Stimulated activated CD4-positive, alpha-beta T cell treated with anti-CD3 and anti-CD28 coated beads, Interleukin-2, amount 100 ng/mL, for 48 hours (primary cell): ENCODE measurements around the gene IL18.
"Not testable (repeated sequence)": the region's sequence is repeated elsewhere in the genome, so short reads cannot be mapped to it uniquely, and the experiment has no call there.

ENCODE experiments used
- DNase-seq, 2 donors: peaks; one replicate each; pipeline ENCODE4 v3.0.0-alpha.2; 2020

IL18 gene

GRCh38 chr11:112114460-112114859, 49.4 kb downstream of the IL18 start:
- DNase-seq, result no peak

GRCh38 chr11:112113539-112114457, 50.1 kb downstream of the IL18 start:
- no peak for DNase-seq

GRCh38 chr11:112106070-112106469, 57.8 kb downstream of the IL18 start:
- DNase-seq, result no peak

GRCh38 chr11:112103446-112103845, 60.4 kb downstream of the IL18 start:
- DNase-seq, result no peak

- no peak for DNase-seq
These were observed 63.4 kb downstream of the IL18 start for GRCh38 chr11:112100462-112100861.

- no peak for DNase-seq
These were observed 66.0 kb downstream of the IL18 start for GRCh38 chr11:112097734-112098528.

GRCh38 chr11:112096194-112096593, 67.7 kb downstream of the IL18 start:
- DNase-seq, result no peak

GRCh38 chr11:112095302-112095701, 68.6 kb downstream of the IL18 start:
- DNase-seq, result not testable (repeated sequence)
